Transverse colon (tissue), 4 donors: ENCODE results near the gene TLN1. TPM values are rescaled to one million over a fixed set of nuclear protein-coding genes. Genes with fewer than 3 reads are reported as not detected.
A peak's percentile ranks its signal among the peaks of the same experiment; 100 is the strongest.

ENCODE experiments used
- DNase-seq: peaks from one replicate; pipeline ENCODE4 v3.0.0-alpha.2; 2019
- H3K27ac ChIP-seq, 4 donors: fragments of 200-600 bp; sonication (generic); 2 replicates each; pipeline ENCODE4 v1.5.1; 2016 to 2018; ENCODE audit warnings: inconsistent platforms in 4 of 4
- H3K27me3 ChIP-seq: fragments of 200-600 bp; sonication (generic); 2 replicates; pipeline ENCODE4 v1.5.1; 2017; ENCODE audit warnings: inconsistent platforms
- H3K36me3 ChIP-seq, 4 donors: fragments of 200-600 bp; sonication (generic); 2 replicates each; pipeline ENCODE4 v1.5.1; 2017 to 2019; ENCODE audit warnings: inconsistent platforms in 4 of 4
- H3K4me1 ChIP-seq, 4 donors: fragments of 200-600 bp; sonication (generic); 2 replicates each; pipeline ENCODE4 v1.5.1; 2017 to 2020; ENCODE audit warnings: inconsistent platforms in 4 of 4
- H3K4me3 ChIP-seq, 4 donors: fragments of 200-600 bp; sonication (generic); 1 replicate in 1 of 4; 2 replicates in 3 of 4; pipeline versions ENCODE4 v1.5.1 to v1.6.1; 2017 to 2019; ENCODE audit warnings: inconsistent platforms in 4 of 4
- H3K9me3 ChIP-seq, 2 donors: fragments of 200-600 bp; sonication (generic); 2 replicates each; pipeline ENCODE4 v1.5.1; 2017 to 2019; ENCODE audit warnings: inconsistent platforms in 2 of 2
- EP300 ChIP-seq: sonication (generic); formaldehyde crosslinking; IDR thresholded peaks from one replicate; pipeline ENCODE4 v1.6.1; 2017; ENCODE audit warnings: antibody characterized with exemption, low read depth
- POLR2A ChIP-seq: fragments of 450-650 bp; IDR thresholded peaks from one replicate; pipeline ENCODE4 v1.6.1; 2016; ENCODE audit warnings: antibody characterized with exemption, mild to moderate bottlenecking, moderate library complexity
- POLR2AphosphoS5 ChIP-seq, 3 donors: sonication (generic); formaldehyde crosslinking; IDR thresholded peaks; one replicate each; pipeline ENCODE4 v1.6.1; 2016; ENCODE audit warnings: antibody characterized with exemption in 3 of 3
- WGBS, 2 donors: methylation state at CpG; one replicate each; pipeline ENCODE4 v1.1.5; 2018; ENCODE audit warnings: low coverage in 1 of 2; 5-methylcytosine and 5-hydroxymethylcytosine counted together
- in situ Hi-C, 4 donors: fragments of 200-750 bp; cut with MboI; loops; one replicate each; pipeline versions ENCODE4 v1.15.0 to v1.15.1; 2017; ENCODE audit warnings: low sequenced_read_pairs in 3 of 4, low pct_ligation_motif_present in 1 of 4, low pct_unique_long_range_greater_than_20kb in 1 of 4
- intact Hi-C: fragments of 100-400 bp; cut with DNase I; formaldehyde crosslinking; loops from one replicate; pipeline ENCODE4 v1.15.1; 2023; ENCODE audit warnings: low total_unique reads
- total RNA-seq, 4 donors: library from RNA; depleted of rRNA; stranded (reverse); fragments of >200 nt; gene quantifications; one replicate each; pipeline ENCODE4 v1.1.0, GENCODE V29; 2016
- TF ChIP-seq, protein P1 (sequence below), 5 experiments: fragments of 200-600 bp in 3 of 5; fragments of 450-650 bp in 2 of 5; sonication (generic) in 3 of 5; IDR thresholded peaks; 1 replicate in 2 of 5; 2 replicates in 3 of 5; pipeline ENCODE4 v1.5.1; 2016 to 2017; ENCODE audit warnings: antibody characterized with exemption in 5 of 5, inconsistent platforms in 3 of 5, mild to moderate bottlenecking in 2 of 5, moderate library complexity in 1 of 5

Gene TLN1
- total RNA-seq, 4 donors from 2014 or later = 158 to 328 (median 177) TPM

DNA sequence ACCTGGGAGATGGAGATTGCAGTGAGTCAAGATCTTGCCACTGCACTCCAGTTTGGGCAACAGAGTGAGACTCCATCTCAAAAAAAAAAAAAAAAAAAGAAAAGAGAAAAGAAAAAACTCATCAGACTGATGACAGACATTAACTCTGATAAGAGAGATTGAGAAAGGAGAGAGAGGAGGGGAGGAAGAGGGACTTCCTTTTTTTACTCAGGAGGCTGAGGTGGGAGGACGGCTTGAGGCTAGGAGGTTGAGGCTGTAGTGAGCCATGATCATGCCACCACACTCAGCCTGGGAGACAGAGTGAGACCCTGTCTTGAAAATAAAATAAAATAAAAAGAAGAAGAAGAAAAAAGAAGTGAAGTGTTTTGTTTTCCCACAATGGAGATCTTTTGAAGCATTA lies 31.8 kb upstream of the TLN1 start:
- 83 to 100% methylated on average over 1 of the region's 1 CpG for WGBS, 2 donors
- in situ Hi-C loops = no loop called here
- TF ChIP-seq, protein P1, sequence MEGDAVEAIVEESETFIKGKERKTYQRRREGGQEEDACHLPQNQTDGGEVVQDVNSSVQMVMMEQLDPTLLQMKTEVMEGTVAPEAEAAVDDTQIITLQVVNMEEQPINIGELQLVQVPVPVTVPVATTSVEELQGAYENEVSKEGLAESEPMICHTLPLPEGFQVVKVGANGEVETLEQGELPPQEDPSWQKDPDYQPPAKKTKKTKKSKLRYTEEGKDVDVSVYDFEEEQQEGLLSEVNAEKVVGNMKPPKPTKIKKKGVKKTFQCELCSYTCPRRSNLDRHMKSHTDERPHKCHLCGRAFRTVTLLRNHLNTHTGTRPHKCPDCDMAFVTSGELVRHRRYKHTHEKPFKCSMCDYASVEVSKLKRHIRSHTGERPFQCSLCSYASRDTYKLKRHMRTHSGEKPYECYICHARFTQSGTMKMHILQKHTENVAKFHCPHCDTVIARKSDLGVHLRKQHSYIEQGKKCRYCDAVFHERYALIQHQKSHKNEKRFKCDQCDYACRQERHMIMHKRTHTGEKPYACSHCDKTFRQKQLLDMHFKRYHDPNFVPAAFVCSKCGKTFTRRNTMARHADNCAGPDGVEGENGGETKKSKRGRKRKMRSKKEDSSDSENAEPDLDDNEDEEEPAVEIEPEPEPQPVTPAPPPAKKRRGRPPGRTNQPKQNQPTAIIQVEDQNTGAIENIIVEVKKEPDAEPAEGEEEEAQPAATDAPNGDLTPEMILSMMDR (IDR thresholded peaks at IDR 0.05) = no peak
- TF ChIP-seq POLR2AphosphoS5 (IDR thresholded peaks at IDR 0.05) (no peak), EP300 (no peak), POLR2A (no peak)

DNA sequence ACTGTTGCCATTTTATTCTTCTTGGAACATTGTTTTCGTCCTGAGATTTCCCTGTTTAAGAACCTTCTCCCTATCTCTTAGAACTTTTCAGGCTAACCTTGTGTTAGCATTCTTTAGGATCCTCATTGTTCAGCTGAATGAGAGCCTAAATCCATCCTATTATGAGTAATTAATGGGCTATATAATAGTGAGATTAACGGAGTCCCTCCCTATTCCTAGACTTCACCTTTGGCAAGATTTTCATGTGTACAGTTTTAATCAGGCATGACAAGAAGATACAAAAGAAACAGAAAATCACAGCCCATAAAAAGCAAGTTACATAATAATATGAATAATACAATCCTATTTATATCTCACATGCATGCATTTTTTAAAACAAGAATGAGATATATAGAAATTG lies 31.2 kb upstream of the TLN1 start:
- H3K27me3 ChIP-seq = no peaks in the 10 kb centered on the region
- TF ChIP-seq, protein P1 (IDR thresholded peaks at IDR 0.05) = no peak
- TF ChIP-seq EP300 (no peak), POLR2A (no peak), POLR2AphosphoS5 (IDR thresholded peaks at IDR 0.05) (no peak)
- WGBS, 2 donors = 85 to 92% methylated on average over 2 of the region's 2 CpGs

More for the DNA sequence above, 31.8 kb upstream of the TLN1 start:
- Histone ChIP-seq H3K27me3 (no peaks in the 10 kb centered on the region), H3K36me3 (no peaks in the 10 kb centered on the region), H3K27ac (no peak overlapping the region), H3K4me1 (peaks cover 0 to 27% (median 3%) of the 10 kb centered on the region in 4 donors), H3K9me3 (no peaks in the 10 kb centered on the region), H3K4me3 (no peak overlapping the region)
- intact Hi-C loops = no loop called here
- DNase-seq = no peak

GRCh38 chr9:35760651-35761050 lies 28.7 kb upstream of the TLN1 start:
- no peaks in the 10 kb centered on the region for H3K36me3 ChIP-seq
- H3K4me1 ChIP-seq = peaks cover 11 to 48% (median 16%) of the 10 kb centered on the region in 4 donors
- H3K27ac ChIP-seq = peak overlapping the region in 3 of 4 donors; percentile 18 to 32 (median 28)
- in situ Hi-C loops = no loop called here
- DNase-seq = no peak
- WGBS, 2 donors = 53 to 100% methylated on average over 1 to 2 of the region's 2 CpGs
- no peak overlapping the region for H3K4me3 ChIP-seq
- TF ChIP-seq POLR2A (no peak), EP300 (no peak), POLR2AphosphoS5 (IDR thresholded peaks at IDR 0.05) (no peak)
- TF ChIP-seq, protein P1 (IDR thresholded peaks at IDR 0.05) = no peak
- no peaks in the 10 kb centered on the region for H3K27me3 ChIP-seq
- no peaks in the 10 kb centered on the region for H3K9me3 ChIP-seq
- intact Hi-C loops = no loop called here

More for the DNA sequence above, 31.2 kb upstream of the TLN1 start:
- Histone ChIP-seq H3K4me1 (peaks cover 0 to 33% (median 9%) of the 10 kb centered on the region in 4 donors), H3K9me3 (no peaks in the 10 kb centered on the region), H3K4me3 (no peak overlapping the region), H3K36me3 (no peaks in the 10 kb centered on the region), H3K27ac (no peak overlapping the region)
- in situ Hi-C loops = no loop called here
- no peak for DNase-seq
- intact Hi-C loops = no loop called here

DNA sequence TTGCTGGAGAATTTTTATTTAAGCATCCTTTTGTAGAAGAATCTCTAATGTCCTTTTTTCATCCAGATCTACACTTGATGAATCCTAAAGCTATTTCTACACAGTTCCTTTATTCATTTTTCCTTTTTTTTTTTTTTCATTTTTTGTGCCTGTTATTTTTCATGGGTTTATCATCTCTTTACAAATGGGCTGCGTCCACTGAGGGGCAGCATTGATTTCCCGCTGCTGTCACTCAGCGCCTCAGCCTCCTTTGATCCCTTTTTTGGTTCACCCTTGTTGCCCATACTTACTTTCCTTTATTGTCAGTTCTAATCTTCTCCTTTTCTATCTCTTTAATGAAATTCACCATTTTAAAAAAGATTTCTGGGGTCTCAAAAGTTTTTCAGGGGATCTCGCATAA lies 27.8 kb upstream of the TLN1 start:
- TF ChIP-seq POLR2AphosphoS5 (IDR thresholded peaks at IDR 0.05) (no peak), EP300 (no peak), POLR2A (no peak)
- TF ChIP-seq, protein P1 (IDR thresholded peaks at IDR 0.05) = no peak
- in situ Hi-C loops (no loop called here), intact Hi-C loops (no loop called here)
- Histone ChIP-seq H3K4me1 (peaks cover 11 to 48% (median 16%) of the 10 kb centered on the region in 4 donors), H3K9me3 (no peaks in the 10 kb centered on the region), H3K27ac (peak overlapping the region in 1 of 4 donors; percentile 18), H3K27me3 (no peaks in the 10 kb centered on the region), H3K4me3 (no peak overlapping the region), H3K36me3 (no peaks in the 10 kb centered on the region)
- WGBS, 2 donors = 97 to 100% methylated on average over 4 of the region's 4 CpGs
- DNase-seq = no peak
